Muscle layer of colon (tissue), 2 donors: Measurements from ENCODE around the gene EME2.

ENCODE experiments used
- H3K27ac ChIP-seq: one replicate; pipeline ENCODE4 v1.7.0; 2013; ENCODE audit warnings: low read depth, mild to moderate bottlenecking, low read length, moderate library complexity
- H3K27me3 ChIP-seq, 2 donors: one replicate each; pipeline ENCODE4 v1.7.0; 2013; ENCODE audit warnings: low read length in 2 of 2, mild to moderate bottlenecking in 2 of 2; ENCODE audit not compliant: insufficient read depth in 2 of 2, control insufficient read depth in 1 of 2
- H3K36me3 ChIP-seq: one replicate; pipeline ENCODE4 v1.7.0; 2013; ENCODE audit warnings: mild to moderate bottlenecking, low read length; ENCODE audit not compliant: insufficient read depth
- H3K4me1 ChIP-seq: one replicate; pipeline ENCODE4 v1.7.0; 2013; ENCODE audit warnings: mild to moderate bottlenecking, low read length; ENCODE audit not compliant: insufficient read depth
- H3K4me3 ChIP-seq, 2 donors: one replicate each; pipeline ENCODE4 v1.7.0; 2013; ENCODE audit warnings: low read length in 2 of 2, low read depth in 1 of 2, mild to moderate bottlenecking in 1 of 2, moderate library complexity in 1 of 2
- H3K9ac ChIP-seq: one replicate; pipeline ENCODE4 v1.7.0; 2013; ENCODE audit warnings: low read length
- H3K9me3 ChIP-seq: one replicate; pipeline ENCODE4 v1.7.0; 2013; ENCODE audit warnings: mild to moderate bottlenecking, low read length
- donor health status: abdominal sarcoma.
- donor health status: Adenocarcinoma of cecum.

Gene EME2

GRCh38 chr16:1746693-1747195, 25.9 kb upstream of the EME2 start:
- Histone ChIP-seq H3K4me1 (no peaks in the 10 kb centered on the region), H3K9ac (no peak overlapping the region), H3K36me3 (peaks cover 54% of the 10 kb centered on the region), H3K27ac (no peak overlapping the region), H3K9me3 (no peaks in the 10 kb centered on the region), H3K27me3 (no peaks in the 10 kb centered on the region), H3K4me3 (no peak overlapping the region)

- Histone ChIP-seq H3K9ac (no peak overlapping the region), H3K27ac (no peak overlapping the region), H3K4me1 (no peaks in the 10 kb centered on the region), H3K4me3 (no peak overlapping the region), H3K27me3 (no peaks in the 10 kb centered on the region), H3K9me3 (no peaks in the 10 kb centered on the region), H3K36me3 (peaks cover 66% of the 10 kb centered on the region)
Measured at GRCh38 chr16:1747934-1748333, 24.7 kb upstream of the EME2 start.

DNA sequence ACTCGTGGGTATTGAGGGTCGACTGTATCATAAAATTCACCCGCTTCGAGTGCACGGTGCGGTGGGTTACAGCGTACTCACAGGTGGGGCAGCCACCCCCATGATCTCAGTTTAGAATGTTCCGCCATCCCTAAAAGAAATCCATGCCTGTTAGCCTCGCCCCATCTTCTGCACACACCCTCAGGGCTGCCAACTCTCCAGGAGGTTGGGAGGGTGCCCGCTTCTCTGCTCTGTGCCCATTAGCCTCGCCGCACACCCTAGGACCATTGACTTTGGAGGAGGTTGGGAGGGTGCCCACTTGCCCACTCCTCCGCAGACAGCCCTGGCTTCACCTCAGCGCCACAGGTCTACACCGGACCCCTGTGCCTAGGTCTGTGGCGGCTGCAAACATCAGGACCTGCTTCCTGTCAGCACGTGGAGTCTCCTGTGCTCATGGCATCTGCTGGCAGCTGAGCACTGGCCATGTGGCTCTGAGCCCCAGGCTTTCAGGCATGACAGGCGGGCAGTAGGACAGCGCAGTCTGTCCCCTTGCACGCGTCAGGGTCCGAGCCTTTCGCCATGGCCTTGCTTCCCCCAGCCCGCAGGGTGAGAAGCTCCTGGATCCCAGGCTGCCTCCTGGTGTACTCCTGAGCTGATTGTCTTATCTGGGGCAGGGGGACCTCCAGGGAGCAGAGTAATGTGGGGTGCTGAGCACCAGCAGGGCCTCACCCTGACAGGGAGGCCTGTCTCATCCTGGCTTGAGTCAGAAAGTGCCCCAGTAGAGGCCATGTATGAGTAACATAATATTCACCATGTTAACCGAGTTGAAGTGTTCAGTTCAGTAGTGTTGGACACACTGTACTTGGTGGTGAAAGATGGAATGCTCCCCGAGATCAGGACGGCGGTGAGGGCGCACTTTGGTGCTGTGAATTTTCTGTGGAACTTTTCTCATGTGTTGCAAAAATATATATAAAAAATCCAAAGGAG, 23.2 kb upstream of the EME2 start:
- H3K9me3 ChIP-seq: no peaks in the 10 kb centered on the region
- peaks cover 54% of the 10 kb centered on the region for H3K36me3 ChIP-seq
- no peak overlapping the region for H3K4me3 ChIP-seq
- H3K4me1 ChIP-seq: no peaks in the 10 kb centered on the region
- H3K27me3 ChIP-seq: no peaks in the 10 kb centered on the region
- H3K27ac ChIP-seq: no peak overlapping the region
- no peak overlapping the region for H3K9ac ChIP-seq

DNA sequence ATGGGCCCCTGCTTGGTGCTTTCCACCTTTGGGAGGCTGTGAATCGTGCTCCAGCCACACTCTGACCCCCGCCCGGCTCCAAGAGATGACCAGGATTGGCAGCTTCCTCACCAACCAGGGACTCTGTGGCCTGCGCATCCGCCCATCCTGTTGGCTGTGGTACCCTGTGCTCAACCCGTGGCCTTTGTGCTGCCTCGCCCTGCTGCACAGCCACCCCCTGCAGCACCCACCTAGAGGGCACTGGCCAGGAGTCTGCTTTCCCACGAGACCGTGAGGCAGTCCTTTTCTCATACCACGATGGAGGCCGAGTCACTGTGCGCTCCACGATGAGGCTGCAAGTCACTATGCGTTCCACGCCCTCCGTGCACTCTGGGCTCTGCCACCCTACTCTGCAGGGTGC, 20.7 kb upstream of the EME2 start:
- H3K9ac ChIP-seq: no peak overlapping the region
- peaks cover 54% of the 10 kb centered on the region for H3K36me3 ChIP-seq
- no peaks in the 10 kb centered on the region for H3K27me3 ChIP-seq
- no peaks in the 10 kb centered on the region for H3K4me1 ChIP-seq
- no peak overlapping the region for H3K4me3 ChIP-seq
- H3K9me3 ChIP-seq: no peaks in the 10 kb centered on the region
- H3K27ac ChIP-seq: no peak overlapping the region

- Histone ChIP-seq H3K4me3 (no peak overlapping the region), H3K9ac (no peak overlapping the region), H3K4me1 (no peaks in the 10 kb centered on the region), H3K27ac (no peak overlapping the region), H3K27me3 (no peaks in the 10 kb centered on the region), H3K9me3 (no peaks in the 10 kb centered on the region), H3K36me3 (peaks cover 45% of the 10 kb centered on the region)
Measured at GRCh38 chr16:1752853-1753252, 19.8 kb upstream of the EME2 start.

GRCh38 chr16:1754204-1754603, 18.4 kb upstream of the EME2 start:
- Histone ChIP-seq H3K4me1 (no peaks in the 10 kb centered on the region), H3K9ac (no peak overlapping the region), H3K4me3 (no peak overlapping the region), H3K9me3 (no peaks in the 10 kb centered on the region), H3K36me3 (peaks cover 31% of the 10 kb centered on the region), H3K27ac (no peak overlapping the region), H3K27me3 (no peaks in the 10 kb centered on the region)

DNA sequence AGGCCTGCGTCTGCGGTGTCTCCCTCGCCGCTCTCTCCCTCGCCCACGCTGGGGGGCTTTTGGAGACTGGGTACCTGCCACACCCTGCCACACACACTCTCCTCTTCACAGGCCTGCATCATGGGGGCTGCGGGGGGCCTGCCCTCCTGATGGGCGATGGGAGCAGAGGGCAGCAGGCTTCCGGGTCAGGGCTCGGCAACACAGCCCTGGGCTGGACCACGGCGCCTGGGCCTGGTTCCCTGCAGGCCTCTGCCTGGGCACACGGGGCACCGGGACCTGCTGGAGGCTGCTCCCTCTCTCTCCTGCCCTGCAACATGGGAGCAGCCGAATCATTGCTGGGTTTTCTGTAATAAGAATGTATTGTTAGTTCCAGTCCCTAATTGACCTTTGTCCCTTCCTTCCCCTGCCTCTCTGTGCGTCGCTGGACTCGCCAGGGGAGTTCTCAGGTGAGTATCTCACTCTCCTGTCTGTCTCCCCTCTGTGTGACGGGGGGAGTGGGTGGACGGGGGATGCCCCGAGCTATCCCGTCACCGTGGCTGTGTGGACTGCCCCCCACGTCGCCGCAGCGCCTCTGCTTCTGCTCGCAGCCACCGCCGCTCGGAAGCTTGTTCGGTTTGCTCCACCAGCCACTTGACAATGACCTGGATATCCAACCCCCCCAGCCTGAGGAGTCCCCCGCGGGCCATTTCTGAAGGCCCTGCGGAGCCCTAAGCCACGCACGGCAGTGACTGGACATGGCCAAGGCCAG, 14.7 kb upstream of the EME2 start:
- no peaks in the 10 kb centered on the region for H3K4me1 ChIP-seq
- no peak overlapping the region for H3K9ac ChIP-seq
- no peaks in the 10 kb centered on the region for H3K27me3 ChIP-seq
- peaks cover 39% of the 10 kb centered on the region for H3K36me3 ChIP-seq
- no peak overlapping the region for H3K4me3 ChIP-seq
- no peak overlapping the region for H3K27ac ChIP-seq
- H3K9me3 ChIP-seq: no peaks in the 10 kb centered on the region

GRCh38 chr16:1758923-1759322, 13.7 kb upstream of the EME2 start:
- peaks cover 37% of the 10 kb centered on the region for H3K36me3 ChIP-seq
- H3K27ac ChIP-seq: no peak overlapping the region
- no peaks in the 10 kb centered on the region for H3K4me1 ChIP-seq
- no peaks in the 10 kb centered on the region for H3K9me3 ChIP-seq
- H3K9ac ChIP-seq: no peak overlapping the region
- H3K4me3 ChIP-seq: no peak overlapping the region
- no peaks in the 10 kb centered on the region for H3K27me3 ChIP-seq

- Histone ChIP-seq H3K9ac (no peak overlapping the region), H3K27ac (no peak overlapping the region), H3K9me3 (no peaks in the 10 kb centered on the region), H3K27me3 (no peaks in the 10 kb centered on the region), H3K4me3 (no peak overlapping the region), H3K4me1 (no peaks in the 10 kb centered on the region), H3K36me3 (peaks cover 41% of the 10 kb centered on the region)
Measured at GRCh38 chr16:1759511-1759910, 13.1 kb upstream of the EME2 start.

DNA sequence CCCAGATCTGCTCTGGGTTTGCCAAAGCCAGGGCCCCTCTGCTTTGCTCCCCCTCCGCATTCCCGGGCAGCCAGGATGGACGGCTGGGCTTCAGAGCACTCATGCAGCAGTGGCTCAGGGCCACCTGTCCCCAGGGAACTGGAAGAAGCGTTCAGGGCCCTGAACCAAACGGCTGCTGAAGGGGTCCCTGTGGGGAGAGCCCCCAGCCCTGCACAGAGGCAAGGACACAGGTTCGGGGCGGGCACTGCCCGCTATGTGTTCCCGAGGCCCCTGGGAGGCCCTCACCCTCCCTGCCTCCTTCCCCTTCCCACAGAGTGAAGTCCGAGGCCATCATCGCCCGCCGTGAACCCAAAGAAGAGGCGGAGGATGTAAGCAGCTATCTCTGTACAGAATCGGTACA, 11.7 kb upstream of the EME2 start:
- Histone ChIP-seq H3K27ac (no peak overlapping the region), H3K9ac (no peak overlapping the region), H3K4me3 (no peak overlapping the region), H3K9me3 (no peaks in the 10 kb centered on the region), H3K4me1 (no peaks in the 10 kb centered on the region), H3K36me3 (peaks cover 49% of the 10 kb centered on the region), H3K27me3 (no peaks in the 10 kb centered on the region)

GRCh38 chr16:1761751-1762150, 10.9 kb upstream of the EME2 start:
- peaks cover 56% of the 10 kb centered on the region for H3K36me3 ChIP-seq

More at GRCh38 chr16:1761751-1762150, 10.9 kb upstream of the EME2 start:
- H3K27ac ChIP-seq: no peak overlapping the region
- no peak overlapping the region for H3K4me3 ChIP-seq
- no peaks in the 10 kb centered on the region for H3K9me3 ChIP-seq
- H3K27me3 ChIP-seq: no peaks in the 10 kb centered on the region
- no peak overlapping the region for H3K9ac ChIP-seq
- no peaks in the 10 kb centered on the region for H3K4me1 ChIP-seq
